IMR-90 (cell line): ENCODE measurements around the gene PIGN. TPM values are rescaled to one million over a fixed set of nuclear protein-coding genes. Genes with fewer than 3 reads are reported as not detected.

Source experiments
- ATAC-seq: fragments of 200-7000 bp; cut with Tn5 transposase; 2 replicates; pipeline ENCODE4 v1.9.1; 2020; ENCODE audit warnings: low read depth, mild to moderate bottlenecking, moderate library complexity
- BruUV-seq: library from RNA; stranded (reverse); fragments of 400-500 nt; replicated peaks from 2 replicates; lab custom pipeline; 2021; lab: Mats Ljungman, UMichigan
- CTCF ChIA-PET: fragments of 300-600 bp; formaldehyde crosslinking; extraction: SDS; loops from one replicate; lab custom pipeline; 2021; ENCODE audit warnings: antibody characterized with exemption; lab: Yijun Ruan, JAX
- POLR2A ChIA-PET: fragments of 300-600 bp; sonication (Branson Sonifier 250); formaldehyde crosslinking; loops from one replicate; lab custom pipeline; 2022; ENCODE audit warnings: antibody characterized with exemption; ENCODE audit not compliant: unreplicated experiment; lab: Charles Lee
- DNase-seq: peaks from one replicate; pipeline ENCODE4 v3.0.0; 2013
- H2AFZ ChIP-seq: replicated peaks from 2 replicates; pipeline ENCODE3; 2013; ENCODE audit warnings: low read length, mild to moderate bottlenecking; ENCODE audit not compliant: poor library complexity
- H2AK5ac ChIP-seq: 2 replicates; pipeline ENCODE4 v1.6.1; 2013; ENCODE audit warnings: low read depth, low read length, inconsistent platforms
- H2AK9ac ChIP-seq: replicated peaks from 2 replicates; pipeline ENCODE3; 2013; ENCODE audit warnings: mild to moderate bottlenecking, low read depth, low read length, moderate library complexity; ENCODE audit not compliant: poor library complexity
- H2BK120ac ChIP-seq: 2 replicates; pipeline ENCODE4 v1.6.1; 2013; ENCODE audit warnings: low read depth, low read length, inconsistent platforms
- H2BK15ac ChIP-seq: 3 replicates; pipeline ENCODE4 v1.6.1; 2013; ENCODE audit warnings: low read depth, low read length, inconsistent platforms
- H2BK20ac ChIP-seq: 2 replicates; pipeline ENCODE4 v1.6.1; 2013; ENCODE audit warnings: low read depth, mild to moderate bottlenecking, inconsistent platforms, low read length, moderate library complexity
- H2BK5ac ChIP-seq: 2 replicates; pipeline ENCODE4 v1.6.1; 2013; ENCODE audit warnings: mild to moderate bottlenecking, low read depth, low read length, inconsistent platforms; ENCODE audit not compliant: poor library complexity, severe bottlenecking
- H3K14ac ChIP-seq: replicated peaks from 2 replicates; pipeline ENCODE4 v1.6.1; 2013; ENCODE audit warnings: low read depth, low read length, inconsistent platforms
- H3K18ac ChIP-seq: 2 replicates; pipeline ENCODE4 v1.6.1; 2013; ENCODE audit warnings: low read depth, low read length, control low read depth
- H3K23ac ChIP-seq: 2 replicates; pipeline ENCODE4 v1.6.1; 2013; ENCODE audit warnings: low read depth, low read length, inconsistent platforms
- H3K27ac ChIP-seq: 2 replicates; pipeline ENCODE4 v1.5.1; 2013; ENCODE audit warnings: mild to moderate bottlenecking, control low read depth, low read length; ENCODE audit not compliant: insufficient read depth
- H3K27me3 ChIP-seq: 2 replicates; pipeline ENCODE4 v1.6.1; 2013; ENCODE audit warnings: low read length; ENCODE audit not compliant: control insufficient read depth, insufficient read depth
- H3K36me3 ChIP-seq: 2 replicates; pipeline ENCODE4 v1.6.1; 2013; ENCODE audit warnings: low read length, mixed read lengths; ENCODE audit not compliant: control insufficient read depth, insufficient read depth
- H3K4ac ChIP-seq: 2 replicates; pipeline ENCODE4 v1.6.1; 2013; ENCODE audit warnings: low read depth, low read length, inconsistent platforms
- H3K4me1 ChIP-seq: 2 replicates; pipeline ENCODE4 v1.6.1; 2013; ENCODE audit warnings: low read length, mixed read lengths; ENCODE audit not compliant: control insufficient read depth, insufficient read depth
- H3K4me2 ChIP-seq: 2 replicates; pipeline ENCODE4 v1.6.1; 2013; ENCODE audit warnings: low read depth, mild to moderate bottlenecking, control low read depth, low read length, moderate library complexity
- H3K4me3 ChIP-seq: 2 replicates; pipeline ENCODE4 v1.5.1; 2013; ENCODE audit warnings: low read depth, mild to moderate bottlenecking, control low read depth, low read length, moderate library complexity; ENCODE audit not compliant: insufficient read depth
- H3K56ac ChIP-seq: 2 replicates; pipeline ENCODE4 v1.6.1; 2013; ENCODE audit warnings: low read length, inconsistent platforms; ENCODE audit not compliant: insufficient read depth; ENCODE audit errors: extremely low read depth
- H3K79me1 ChIP-seq, 2 experiments: 2 replicates each; pipeline ENCODE4 v1.6.1; 2013; ENCODE audit warnings: low read length in 2 of 2, inconsistent platforms in 1 of 2, low read depth in 1 of 2
- H3K9ac ChIP-seq: 2 replicates; pipeline ENCODE4 v1.6.1; 2013; ENCODE audit warnings: low read depth, low read length, control low read depth
- H3K9me1 ChIP-seq: 2 replicates; pipeline ENCODE4 v1.6.1; 2013; ENCODE audit warnings: low read length, inconsistent platforms; ENCODE audit not compliant: insufficient read depth
- H3K9me3 ChIP-seq: 2 replicates; pipeline ENCODE4 v1.6.1; 2013; ENCODE audit warnings: low read length; ENCODE audit not compliant: control insufficient read depth, insufficient read depth
- H4K20me1 ChIP-seq: 2 replicates; pipeline ENCODE4 v1.6.1; 2013; ENCODE audit warnings: low read length, inconsistent platforms; ENCODE audit not compliant: insufficient read depth
- H4K5ac ChIP-seq: 2 replicates; pipeline ENCODE4 v1.6.1; 2013; ENCODE audit warnings: mild to moderate bottlenecking, low read depth, low read length, control low read depth
- H4K8ac ChIP-seq, 2 experiments: 2 replicates each; pipeline ENCODE4 v1.6.1; 2013; ENCODE audit warnings: low read depth in 2 of 2, low read length in 2 of 2, control low read depth in 1 of 2, inconsistent platforms in 1 of 2
- H4K91ac ChIP-seq: 2 replicates; pipeline ENCODE4 v1.6.1; 2013; ENCODE audit warnings: low read depth, low read length, inconsistent platforms; ENCODE audit not compliant: insufficient read depth
- BHLHE40 ChIP-seq: fragments of 150-350 bp; IDR thresholded peaks from 2 replicates; pipeline ENCODE4 v1.6.1; 2016; ENCODE audit warnings: mild to moderate bottlenecking, low read depth, low read length
- FOS ChIP-seq: fragments of 150-350 bp; IDR thresholded peaks from 2 replicates; pipeline ENCODE4 v1.6.1; 2016; ENCODE audit warnings: low read depth, low read length
- MAZ ChIP-seq: IDR thresholded peaks from 2 replicates; pipeline ENCODE4 v1.6.1; 2012; ENCODE audit warnings: low read depth, mild to moderate bottlenecking, low read length, improper control_type of control experiment, moderate library complexity, borderline replicate concordance
- MXI1 ChIP-seq: IDR thresholded peaks from 2 replicates; pipeline ENCODE4 v1.6.1; 2012; ENCODE audit warnings: low read depth, mild to moderate bottlenecking, low read length, moderate library complexity, borderline replicate concordance
- POLR2A ChIP-seq: IDR thresholded peaks from 2 replicates; pipeline ENCODE4 v1.6.1; 2012; ENCODE audit warnings: mild to moderate bottlenecking, low read depth, low read length
- RCOR1 ChIP-seq: IDR thresholded peaks from 2 replicates; pipeline ENCODE4 v1.6.1; 2012; ENCODE audit warnings: mild to moderate bottlenecking, low read length, improper control_type of control experiment; ENCODE audit not compliant: insufficient replicate concordance
- RFX5 ChIP-seq: IDR thresholded peaks from 2 replicates; pipeline ENCODE4 v1.8.0; 2012; ENCODE audit warnings: low read depth, mild to moderate bottlenecking, low read length, moderate library complexity
- USF2 ChIP-seq: fragments of 150-350 bp; IDR thresholded peaks from 2 replicates; pipeline ENCODE4 v1.6.1; 2017; ENCODE audit warnings: mild to moderate bottlenecking, antibody characterized with exemption, low read length, low read depth
- WGBS, 2 experiments: methylation state at CpG; one replicate each; pipeline versions ENCODE4 v1.1.5 to v1.1.7; 2013; ENCODE audit warnings: missing lambda C conversion rate in 2 of 2; ENCODE audit not compliant: insufficient read length in 1 of 2; ENCODE audit errors: extremely low coverage in 2 of 2; 5-methylcytosine and 5-hydroxymethylcytosine counted together
- dilution Hi-C: fragments of 300-500 bp; cut with HindIII; formaldehyde crosslinking; loops from one replicate; pipeline ENCODE4 v1.14.3; 2018; ENCODE audit warnings: low sequenced_read_pairs; ENCODE audit not compliant: unreplicated experiment
- in situ Hi-C: fragments of 300-500 bp; cut with MboI; formaldehyde crosslinking; loops from 3 replicates; pipeline ENCODE4 v1.14.3; 2019; ENCODE audit warnings: low sequenced_read_pairs, inconsistent platforms, mixed read lengths
- intact Hi-C: fragments of 100-400 bp; cut with micrococcal nuclease; formaldehyde crosslinking; loops from 2 replicates; pipeline ENCODE4 v1.10.0; 2022
- polyA plus RNA-seq, 3 experiments: library from polyadenylated mRNA; depleted of rRNA; stranded (reverse); fragments of >200 nt; gene quantifications; 2 replicates each; pipeline ENCODE4 v1.2.3, GENCODE V29; 2012; ENCODE audit warnings: low replicate concordance in 1 of 3
- total RNA-seq: library from RNA; depleted of rRNA; stranded (reverse); fragments of >200 nt; gene quantifications from 2 replicates; pipeline ENCODE4 v1.2.3, GENCODE V29; 2012

Gene PIGN
- total and polyA plus RNA-seq, 2 of the 4 experiments (the other 2 are of a cell fraction) = 9.0 to 17.9 TPM

GRCh38 chr18:62033207-62033606 lies 153.6 kb downstream of the PIGN start:
- Histone ChIP-seq H3K27me3 (no peaks in the 10 kb centered on the region), H2BK120ac (no peak overlapping the region), H3K9me3 (0 out of 2 replicates have a peak, but pooled peaks cover 2% of the 10 kb centered on the region), H3K79me1 (no peaks in the 10 kb centered on the region), H3K9me1 (no peaks in the 10 kb centered on the region; the same call in 1 of the 2 replicates), H2BK15ac (no peak overlapping the region), H3K9ac (no peak overlapping the region), H3K4me3 (no peak overlapping the region), H2BK20ac (no peak overlapping the region), H2AK9ac (no peak overlapping the region), H2AFZ (no peak overlapping the region), H4K8ac (no peak overlapping the region), H4K5ac (no peak overlapping the region), H3K23ac (no peak overlapping the region), H3K4me2 (no peak overlapping the region), H3K14ac (no peak overlapping the region), H3K27ac (no peak overlapping the region), H3K56ac (no peak overlapping the region), H4K20me1 (no peaks in the 10 kb centered on the region), H3K36me3 (no peaks in the 10 kb centered on the region), H2BK5ac (no peak overlapping the region), H3K4ac (no peak overlapping the region), H3K4me1 (peaks cover 14% of the 10 kb centered on the region), H2AK5ac (no peak overlapping the region), H3K18ac (no peak overlapping the region), H4K91ac (no peak overlapping the region)
- ChIA-PET CTCF (no interaction called here), POLR2A (no interaction called here)
- intact Hi-C loops = loop anchor here (10.0 kb wide), 1 partner anchor 448 kb away; no protein-coding TSS in a partner anchor
- no peak for ATAC-seq
- dilution Hi-C loops = no loop called here
- BruUV-seq = no TSS peak
- DNase-seq = no peak
- no peak for TF ChIP-seq RFX5
- no peak for TF ChIP-seq MXI1
- TF ChIP-seq RCOR1 = no peak
- no peak for TF ChIP-seq POLR2A
- no peak for TF ChIP-seq BHLHE40
- TF ChIP-seq FOS = no peak
- no peak for TF ChIP-seq MAZ
- no peak for TF ChIP-seq USF2
- in situ Hi-C loops = no loop called here
- WGBS, 2 experiments = no CpG with 5 or more reads among the region's 5 CpGs
